GM10266 (cell line): ENCODE data around the gene GIMAP8.

Experiments
- DNase-seq: peaks from one replicate; pipeline ENCODE4 v3.0.0; 2012; ENCODE audit errors: extremely low spot score
- CTCF ChIP-seq: IDR thresholded peaks from 2 replicates; pipeline ENCODE4 v1.5.1; 2012; ENCODE audit warnings: mild to moderate bottlenecking, low read depth; ENCODE audit not compliant: control insufficient read depth, insufficient read depth; ENCODE audit errors: missing control alignments

GIMAP8 gene

DNA sequence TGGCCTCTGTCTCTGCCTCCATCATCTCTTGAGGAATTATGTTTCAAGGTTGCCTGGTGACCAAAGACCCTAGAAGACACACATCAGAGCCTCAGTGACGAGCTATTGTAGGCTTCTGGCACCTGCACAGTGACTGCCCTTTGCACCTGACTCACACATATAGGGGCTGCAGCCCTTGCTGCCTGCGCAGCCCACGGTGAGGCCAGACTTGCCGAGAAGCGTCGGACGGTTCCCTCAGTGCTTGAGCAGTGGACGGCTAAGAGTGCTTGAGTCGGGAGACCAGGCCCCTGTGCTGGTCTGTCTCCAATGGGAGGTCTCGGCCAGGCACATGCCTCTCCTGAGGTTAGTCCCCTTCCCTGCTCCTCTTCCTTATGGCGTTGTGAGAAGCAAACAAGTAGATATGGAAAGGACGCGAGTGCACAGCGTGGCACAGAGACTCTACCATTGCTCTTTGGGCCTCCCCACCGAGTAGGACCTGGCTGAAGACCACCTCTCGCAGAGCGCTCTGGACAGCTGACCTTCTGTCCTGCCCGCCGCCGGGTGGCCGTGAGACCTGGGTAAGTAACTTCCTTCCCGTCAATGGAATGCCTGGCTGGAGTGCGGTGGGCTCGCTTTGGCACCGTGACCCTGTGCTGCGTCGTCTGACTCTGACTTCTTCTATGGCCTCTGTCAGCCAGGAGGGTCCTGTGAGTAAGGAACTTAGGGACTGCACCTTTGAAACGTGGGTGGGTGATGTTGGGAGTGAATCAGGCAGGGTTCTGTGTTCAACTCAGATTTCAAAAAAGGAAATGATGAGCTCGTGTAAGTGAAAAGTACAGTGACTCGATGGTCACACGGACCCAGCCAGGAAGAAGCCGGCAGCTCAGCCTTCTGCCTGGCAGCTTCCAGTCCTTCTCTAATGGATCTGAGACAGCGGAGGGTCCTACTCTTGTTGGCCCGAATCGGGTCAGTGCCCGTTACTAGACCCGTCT, 37.6 kb upstream of the GIMAP8 start:
- no peak for TF ChIP-seq CTCF
- DNase-seq, result no peak

DNA sequence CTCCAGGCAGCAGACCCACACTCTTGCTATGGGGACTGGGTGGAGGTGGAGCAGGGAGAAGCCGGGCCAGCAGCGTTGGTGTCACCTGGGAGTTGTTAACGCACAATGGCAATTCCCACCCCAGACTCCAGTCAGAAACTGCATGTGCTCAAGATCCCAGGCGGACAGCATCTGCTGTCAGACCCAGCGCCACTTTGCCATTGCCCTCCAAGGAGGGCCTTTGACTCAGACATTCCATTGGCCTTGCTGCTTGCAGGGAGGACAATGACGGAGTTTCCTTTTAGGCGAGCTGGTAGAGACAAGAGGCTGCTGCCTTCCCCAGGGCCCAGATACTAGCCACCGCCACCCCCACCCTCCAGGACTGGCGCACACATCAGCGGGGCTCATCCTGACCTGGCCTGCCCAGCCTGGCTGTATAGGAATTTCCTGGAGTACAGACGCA, 36.8 kb upstream of the GIMAP8 start:
- TF ChIP-seq CTCF, result no peak
- no peak for DNase-seq

DNA sequence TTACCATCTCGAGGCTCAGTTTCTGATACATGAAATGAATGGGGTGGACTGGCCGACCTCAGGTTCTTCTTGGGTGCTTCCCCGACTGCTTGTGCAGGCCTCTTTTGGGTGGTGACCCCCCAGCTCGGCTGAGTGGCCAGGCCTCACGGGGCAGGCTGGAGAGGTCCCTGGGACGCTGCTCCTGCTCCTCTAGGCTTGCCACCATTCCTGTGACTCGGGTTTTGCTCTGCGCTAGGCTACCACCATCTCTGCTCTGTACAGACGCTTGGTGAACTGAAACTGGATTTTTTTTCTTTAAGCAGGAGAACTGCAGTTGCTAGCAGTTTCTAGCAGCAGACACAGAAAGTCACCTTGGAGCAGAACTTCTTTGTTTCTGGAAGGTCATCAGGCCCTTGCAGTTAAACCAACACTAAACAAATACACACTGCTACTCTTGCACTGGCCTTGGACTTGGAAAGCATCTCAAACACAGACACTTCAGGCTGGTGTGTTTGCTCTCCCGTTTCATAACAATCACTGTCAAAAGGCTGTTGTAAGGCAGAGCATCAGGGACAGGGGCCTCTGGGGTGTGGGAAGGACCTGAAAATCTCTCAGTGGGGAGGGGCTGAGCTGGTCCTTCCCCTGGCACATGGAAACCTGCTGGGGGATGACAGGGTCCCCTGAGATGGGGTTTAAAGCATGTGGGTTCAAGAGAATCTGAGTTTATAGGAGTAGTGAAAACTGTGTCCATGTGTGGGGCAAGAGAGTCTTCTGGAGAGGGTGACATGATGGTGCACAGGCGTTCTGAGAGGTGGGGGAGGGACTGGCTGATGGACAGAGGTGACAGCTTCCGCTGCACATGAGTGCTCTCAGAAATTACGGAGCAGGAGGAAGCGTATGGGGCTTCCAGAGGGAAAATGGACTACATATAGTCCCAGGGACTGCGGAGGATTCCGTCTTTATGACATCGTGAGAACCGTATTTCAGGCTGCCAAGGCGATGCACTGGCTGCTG, 35.0 kb upstream of the GIMAP8 start:
- TF ChIP-seq CTCF, result no peak
- DNase-seq, result no peak

DNA sequence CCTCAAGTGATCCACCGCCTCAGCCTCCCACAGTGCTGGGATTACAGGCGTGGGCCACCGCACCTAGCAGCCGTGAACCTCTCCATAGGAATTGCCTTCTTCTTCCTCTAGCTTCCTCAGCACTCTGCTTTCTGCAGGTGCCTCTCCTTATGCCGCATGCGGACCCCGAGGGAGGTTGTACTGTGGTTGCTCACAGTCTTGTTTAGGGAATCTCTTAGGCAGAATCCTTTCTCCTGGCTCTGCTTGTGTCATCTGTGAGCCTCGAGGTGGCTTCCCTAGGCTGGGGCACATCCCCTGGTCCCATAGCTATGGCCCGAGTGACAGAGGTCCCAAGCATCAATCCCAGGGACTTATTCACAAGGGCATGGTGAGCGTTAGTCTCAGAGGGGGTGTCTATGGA, 33.2 kb upstream of the GIMAP8 start:
- no peak for DNase-seq
- TF ChIP-seq CTCF, result no peak

DNA sequence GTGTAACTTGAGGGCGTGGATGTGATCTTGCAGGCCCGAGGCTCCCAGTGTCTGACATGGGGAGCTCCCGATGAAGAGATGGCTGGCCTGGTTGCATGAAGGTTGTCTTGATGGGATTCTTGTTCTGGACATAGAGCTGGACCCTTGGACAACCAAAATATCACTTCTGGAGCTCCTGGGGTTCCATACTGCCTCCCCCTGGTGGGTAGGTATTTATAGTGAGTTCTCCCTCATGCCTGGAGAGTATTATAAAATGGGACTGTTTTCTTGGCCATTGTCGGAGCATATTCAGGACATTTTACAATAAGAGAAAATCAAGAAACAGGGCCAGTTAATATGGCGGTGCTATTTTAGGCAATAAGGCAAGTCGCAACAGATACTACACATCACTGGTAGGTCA, 32.6 kb upstream of the GIMAP8 start:
- no peak for TF ChIP-seq CTCF
- no peak for DNase-seq

DNA sequence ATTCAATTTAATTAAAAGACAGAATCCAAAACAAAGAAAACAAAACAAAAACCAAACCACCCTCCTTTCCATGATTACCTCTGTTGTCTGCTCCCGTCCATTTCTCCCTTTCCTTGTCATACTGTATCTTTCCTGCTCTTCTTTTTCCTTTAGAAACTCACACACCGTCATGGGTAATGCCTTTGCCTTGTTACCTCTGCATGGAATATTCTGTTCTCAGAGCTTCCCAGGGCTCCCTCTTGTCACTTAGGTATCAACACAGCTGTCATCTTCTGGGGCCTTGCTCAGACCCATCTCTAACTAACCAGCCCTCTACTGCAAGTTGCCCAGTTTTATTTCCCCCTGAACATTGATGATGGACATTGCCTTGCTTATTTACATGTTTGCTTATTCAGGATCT, 30.2 kb upstream of the GIMAP8 start:
- no peak for DNase-seq
- TF ChIP-seq CTCF, result no peak
